SK-N-MC (cell line): ENCODE results near the gene COL21A1.

Experiments
- EZH2 ChIP-seq: fragments of 200-600 bp; sonication (generic); IDR thresholded peaks from one replicate; pipeline ENCODE4 v1.6.1; 2017; ENCODE audit warnings: antibody characterized with exemption
- FOXP2 ChIP-seq: optimal IDR thresholded peaks from 2 replicates; pipeline ENCODE3; 2011; ENCODE audit warnings: mild to moderate bottlenecking, moderate library complexity; ENCODE audit not compliant: insufficient read depth; ENCODE audit errors: extremely low read length, control extremely low read depth
- POLR2AphosphoS5 ChIP-seq: IDR thresholded peaks from 2 replicates; pipeline ENCODE4 v1.6.1; 2012; ENCODE audit warnings: mild to moderate bottlenecking, low read depth, low read length, borderline replicate concordance

DNA sequence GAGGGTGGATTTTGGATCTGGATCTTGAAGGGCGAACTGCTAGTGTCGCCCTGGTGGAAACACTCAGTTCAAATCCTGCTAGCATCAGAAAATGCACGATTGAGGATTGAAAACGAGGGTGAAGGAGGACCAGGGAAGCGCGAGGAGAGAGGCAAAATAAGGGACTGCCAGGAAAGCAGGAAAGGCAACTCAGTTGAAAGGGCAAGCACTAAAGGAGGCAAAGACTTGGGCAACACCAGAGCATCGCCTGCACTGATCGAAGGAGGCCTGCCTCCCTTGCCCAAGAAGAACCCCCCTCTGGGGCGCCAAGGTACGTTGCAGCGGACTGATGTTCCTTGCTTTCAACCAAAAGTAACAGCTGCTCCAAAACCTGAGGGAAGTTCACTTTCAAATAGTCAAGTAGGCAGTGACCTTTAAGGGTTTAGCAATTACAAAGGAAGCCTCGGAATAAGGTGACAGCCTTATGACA, 308 bp upstream of the COL21A1 start:
- no peak for TF ChIP-seq EZH2
- no peak for TF ChIP-seq POLR2AphosphoS5
- no peak for TF ChIP-seq FOXP2
